HL-60/S4 treated with retinoic acid at 250 ng/mL for 4 days and 3 days (cell line): ENCODE data around the gene UBQLN3.

Source experiments
- in situ Hi-C: fragments of 300-500 bp; cut with MboI; formaldehyde crosslinking; loops from 2 replicates; pipeline ENCODE4 v1.7.0; 2022; ENCODE audit warnings: low sequenced_read_pairs

UBQLN3 gene

GRCh38 chr11:5507177-5507932, 2.4 kb downstream of the UBQLN3 start:
- in situ Hi-C loops: no loop called here

- in situ Hi-C loops: no loop called here
Measured at GRCh38 chr11:5505363-5506048, 4.3 kb downstream of the UBQLN3 start.

GRCh38 chr11:5504403-5504921, 5.3 kb downstream of the UBQLN3 start:
- in situ Hi-C loops: no loop called here

- in situ Hi-C loops: no loop called here
Measured at GRCh38 chr11:5500393-5500801, 9.4 kb downstream of the UBQLN3 start.

GRCh38 chr11:5499671-5500070, 10.1 kb downstream of the UBQLN3 start:
- in situ Hi-C loops: no loop called here

GRCh38 chr11:5489576-5490357, 20.0 kb downstream of the UBQLN3 start:
- in situ Hi-C loops: no loop called here

- in situ Hi-C loops: no loop called here
Measured at GRCh38 chr11:5488798-5489399, 20.9 kb downstream of the UBQLN3 start.

- in situ Hi-C loops: no loop called here
Measured at GRCh38 chr11:5488385-5488784, 21.4 kb downstream of the UBQLN3 start, which contains the start of gene OR52D1. Gene OR52D1 (plus strand): TSS chr11:5488685. CDS start chr11:5488707, 22 bp downstream.

GRCh38 chr11:5486421-5486820, 23.3 kb downstream of the UBQLN3 start:
- in situ Hi-C loops: no loop called here

GRCh38 chr11:5486003-5486402, 23.8 kb downstream of the UBQLN3 start:
- in situ Hi-C loops: no loop called here

GRCh38 chr11:5476186-5476819, 33.5 kb downstream of the UBQLN3 start:
- in situ Hi-C loops: no loop called here

- in situ Hi-C loops: no loop called here
Measured at GRCh38 chr11:5473921-5474320, 35.8 kb downstream of the UBQLN3 start.

GRCh38 chr11:5467527-5467926, 42.2 kb downstream of the UBQLN3 start:
- in situ Hi-C loops: no loop called here

- in situ Hi-C loops: no loop called here
Measured at GRCh38 chr11:5460983-5461621, 48.7 kb downstream of the UBQLN3 start.
